Right atrium auricular region (tissue), 2 donors: ENCODE data around the gene CFAP52. TPM values are rescaled to one million over a fixed set of nuclear protein-coding genes. Genes with fewer than 3 reads are reported as not detected.
"Not testable (repeated sequence)": the region's sequence is repeated elsewhere in the genome, so short reads cannot be mapped to it uniquely, and the experiment has no call there.

Experiments
- DNase-seq: peaks from one replicate; pipeline ENCODE4 v3.0.0-alpha.2; 2019; ENCODE audit warnings: low spot score
- H3K27ac ChIP-seq, 2 donors: fragments of 200-600 bp; sonication (generic); 1 replicate in 1 of 2; 2 replicates in 1 of 2; pipeline ENCODE4 v1.5.1; 2016 to 2019
- H3K27me3 ChIP-seq, 2 donors: fragments of 200-600 bp; sonication (generic); one replicate each; pipeline versions ENCODE4 v1.5.1 to v1.6.0; 2017 to 2019
- H3K36me3 ChIP-seq: fragments of 200-600 bp; sonication (generic); one replicate; pipeline ENCODE4 v1.5.1; 2016
- H3K4me1 ChIP-seq, 2 donors: fragments of 200-600 bp; sonication (generic); one replicate each; pipeline versions ENCODE4 v1.5.1 to v1.6.0; 2017 to 2019
- H3K4me3 ChIP-seq, 2 donors: fragments of 200-600 bp; sonication (generic); 1 replicate in 1 of 2; 2 replicates in 1 of 2; pipeline ENCODE4 v1.5.1; 2017 to 2019; ENCODE audit warnings: mild to moderate bottlenecking in 1 of 2, moderate library complexity in 1 of 2
- H3K9me3 ChIP-seq, 2 donors: fragments of 200-600 bp; sonication (generic); one replicate each; pipeline ENCODE4 v1.5.1; 2019
- CTCF ChIP-seq, 2 donors: fragments of 200-600 bp; sonication (generic); IDR thresholded peaks; one replicate each; pipeline ENCODE4 v1.5.1; 2019; ENCODE audit warnings: antibody characterized with exemption in 2 of 2
- total RNA-seq, 2 donors: library from RNA; depleted of rRNA; stranded (reverse); fragments of >200 nt; gene quantifications; one replicate each; pipeline ENCODE4 v1.1.0, GENCODE V29; 2016

CFAP52 gene
- total RNA-seq, 2 donors from 2014 or later = 1.1 TPM; not detected in 1

GRCh38 chr17:9622961-9623360 lies 46.5 kb downstream of the CFAP52 start:
- no peak for TF ChIP-seq CTCF (IDR thresholded peaks at IDR 0.05)
- H3K9me3 ChIP-seq = peaks cover 0 to 28% of the 10 kb centered on the region in 2 donors
- no peaks in the 10 kb centered on the region for H3K4me1 ChIP-seq
- H3K36me3 ChIP-seq = no peaks in the 10 kb centered on the region
- no peak for DNase-seq
- no peaks in the 10 kb centered on the region for H3K27me3 ChIP-seq
- H3K4me3 ChIP-seq = no peak overlapping the region
- no peak overlapping the region for H3K27ac ChIP-seq

GRCh38 chr17:9628509-9628908 lies 52.1 kb downstream of the CFAP52 start:
- H3K4me3 ChIP-seq = no peak overlapping the region
- no peak for DNase-seq
- H3K9me3 ChIP-seq = peaks cover 0 to 15% of the 10 kb centered on the region in 2 donors
- TF ChIP-seq CTCF (IDR thresholded peaks at IDR 0.05) = no peak
- H3K27me3 ChIP-seq = no peaks in the 10 kb centered on the region
- H3K4me1 ChIP-seq = no peaks in the 10 kb centered on the region
- no peak overlapping the region for H3K27ac ChIP-seq
- no peaks in the 10 kb centered on the region for H3K36me3 ChIP-seq

GRCh38 chr17:9632741-9633140 lies 56.3 kb downstream of the CFAP52 start:
- DNase-seq = no peak

GRCh38 chr17:9635340-9635739 lies 58.9 kb downstream of the CFAP52 start:
- no peaks in the 10 kb centered on the region for H3K9me3 ChIP-seq

More at GRCh38 chr17:9632741-9633140, 56.3 kb downstream of the CFAP52 start:
- H3K4me3 ChIP-seq = no peak overlapping the region
- no peaks in the 10 kb centered on the region for H3K36me3 ChIP-seq
- no peaks in the 10 kb centered on the region for H3K27me3 ChIP-seq
- H3K4me1 ChIP-seq = no peaks in the 10 kb centered on the region
- TF ChIP-seq CTCF (IDR thresholded peaks at IDR 0.05) = no peak
- H3K9me3 ChIP-seq = no peaks in the 10 kb centered on the region
- H3K27ac ChIP-seq = no peak overlapping the region

GRCh38 chr17:9636501-9636900 lies 60.1 kb downstream of the CFAP52 start:
- Histone ChIP-seq H3K4me1 (no peaks in the 10 kb centered on the region), H3K36me3 (no peaks in the 10 kb centered on the region), H3K4me3 (no peak overlapping the region), H3K27ac (no peak overlapping the region), H3K9me3 (no peaks in the 10 kb centered on the region), H3K27me3 (no peaks in the 10 kb centered on the region)
- TF ChIP-seq CTCF (IDR thresholded peaks at IDR 0.05) = no peak
- DNase-seq = no peak

More at GRCh38 chr17:9635340-9635739, 58.9 kb downstream of the CFAP52 start:
- no peak for TF ChIP-seq CTCF (IDR thresholded peaks at IDR 0.05)
- no peaks in the 10 kb centered on the region for H3K4me1 ChIP-seq
- no peak for DNase-seq
- no peak overlapping the region for H3K4me3 ChIP-seq
- no peaks in the 10 kb centered on the region for H3K27me3 ChIP-seq
- no peaks in the 10 kb centered on the region for H3K36me3 ChIP-seq
- H3K27ac ChIP-seq = no peak overlapping the region

GRCh38 chr17:9640388-9640787 lies 63.9 kb downstream of the CFAP52 start:
- H3K9me3 ChIP-seq, H3K4me3 ChIP-seq, DNase-seq, H3K27ac ChIP-seq, H3K4me1 ChIP-seq, H3K27me3 ChIP-seq, H3K36me3 ChIP-seq: not testable (repeated sequence)
